Fibroblast of lung (primary cell): ENCODE results near the gene MAML3.

ENCODE experiments used
- EZH2 ChIP-seq: IDR thresholded peaks from 2 replicates; pipeline ENCODE4 v1.5.1; 2012; ENCODE audit warnings: low read length, control low read depth, mild to moderate bottlenecking; ENCODE audit errors: missing control alignments
- TF ChIP-seq, protein P1 (sequence below), 2 donors: IDR thresholded peaks in 1 of 2; conservative IDR thresholded peaks in 1 of 2; 1 replicate in 1 of 2; 2 replicates in 1 of 2; pipeline ENCODE4 v1.5.1; 2011 to 2012; ENCODE audit warnings: low read length in 2 of 2, control low read depth in 1 of 2, inconsistent platforms in 1 of 2, low read depth in 1 of 2, mild to moderate bottlenecking in 1 of 2

GRCh38 chr4:139806929-139807328 lies 347.1 kb downstream of the MAML3 start:
- TF ChIP-seq, protein P1, sequence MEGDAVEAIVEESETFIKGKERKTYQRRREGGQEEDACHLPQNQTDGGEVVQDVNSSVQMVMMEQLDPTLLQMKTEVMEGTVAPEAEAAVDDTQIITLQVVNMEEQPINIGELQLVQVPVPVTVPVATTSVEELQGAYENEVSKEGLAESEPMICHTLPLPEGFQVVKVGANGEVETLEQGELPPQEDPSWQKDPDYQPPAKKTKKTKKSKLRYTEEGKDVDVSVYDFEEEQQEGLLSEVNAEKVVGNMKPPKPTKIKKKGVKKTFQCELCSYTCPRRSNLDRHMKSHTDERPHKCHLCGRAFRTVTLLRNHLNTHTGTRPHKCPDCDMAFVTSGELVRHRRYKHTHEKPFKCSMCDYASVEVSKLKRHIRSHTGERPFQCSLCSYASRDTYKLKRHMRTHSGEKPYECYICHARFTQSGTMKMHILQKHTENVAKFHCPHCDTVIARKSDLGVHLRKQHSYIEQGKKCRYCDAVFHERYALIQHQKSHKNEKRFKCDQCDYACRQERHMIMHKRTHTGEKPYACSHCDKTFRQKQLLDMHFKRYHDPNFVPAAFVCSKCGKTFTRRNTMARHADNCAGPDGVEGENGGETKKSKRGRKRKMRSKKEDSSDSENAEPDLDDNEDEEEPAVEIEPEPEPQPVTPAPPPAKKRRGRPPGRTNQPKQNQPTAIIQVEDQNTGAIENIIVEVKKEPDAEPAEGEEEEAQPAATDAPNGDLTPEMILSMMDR (conservative IDR thresholded peaks at IDR 0.05 in 1 of 2, IDR thresholded peaks at IDR 0.05 in 1 of 2; ENCODE audit: low read depth in 1 of 2, low read length in 2 of 2) = no peak
- TF ChIP-seq EZH2 = no peak
